GM12873 (cell line): ENCODE measurements around the gene ING5.

Experiments used
- CTCF ChIP-seq: IDR thresholded peaks from 2 replicates; pipeline ENCODE4 v1.5.1; 2012; ENCODE audit warnings: low read depth, mild to moderate bottlenecking, moderate library complexity, low read length, control low read depth; ENCODE audit not compliant: insufficient read depth; ENCODE audit errors: missing control alignments

Gene ING5

GRCh38 chr2:241668839-241669238, 33.0 kb upstream of the ING5 start:
- no peak for TF ChIP-seq CTCF

DNA sequence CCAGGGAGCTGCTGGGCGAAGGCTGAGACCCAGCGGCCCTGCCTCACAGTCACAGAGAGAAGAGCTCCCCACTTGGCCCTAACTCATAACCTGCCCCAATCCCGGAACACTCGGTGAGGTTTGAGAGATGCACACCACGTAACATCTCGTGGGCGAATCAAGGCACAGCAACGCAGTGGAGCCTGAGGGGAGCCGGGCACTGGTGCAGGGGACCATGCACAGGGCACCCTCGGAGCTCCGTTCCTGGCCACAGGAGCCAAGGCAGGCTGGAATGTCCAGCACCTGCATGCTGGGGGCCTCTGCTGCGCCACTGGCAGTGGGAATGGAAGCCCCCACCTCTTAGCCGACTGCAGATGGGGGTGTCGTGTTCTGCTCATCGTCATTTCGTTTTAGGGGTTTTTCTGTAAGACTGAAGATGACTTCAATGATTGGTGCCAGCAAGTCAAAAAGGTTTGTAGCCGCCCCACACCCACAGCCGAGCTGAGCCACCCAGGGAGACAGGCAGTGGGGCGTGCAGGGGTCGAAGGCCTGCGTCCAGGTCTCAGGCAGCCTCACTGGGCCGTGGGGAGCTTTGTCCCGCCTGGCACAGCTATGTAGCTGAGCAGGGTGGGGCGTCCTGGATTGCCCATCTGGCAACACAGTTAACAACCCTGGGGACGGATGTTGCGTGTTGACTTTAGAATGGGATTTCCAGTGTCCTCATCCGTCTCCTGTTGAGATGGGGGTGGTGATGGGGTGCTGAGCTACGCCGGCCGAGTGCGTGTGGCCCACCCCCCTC, 31.3 kb upstream of the ING5 start:
- no peak for TF ChIP-seq CTCF

DNA sequence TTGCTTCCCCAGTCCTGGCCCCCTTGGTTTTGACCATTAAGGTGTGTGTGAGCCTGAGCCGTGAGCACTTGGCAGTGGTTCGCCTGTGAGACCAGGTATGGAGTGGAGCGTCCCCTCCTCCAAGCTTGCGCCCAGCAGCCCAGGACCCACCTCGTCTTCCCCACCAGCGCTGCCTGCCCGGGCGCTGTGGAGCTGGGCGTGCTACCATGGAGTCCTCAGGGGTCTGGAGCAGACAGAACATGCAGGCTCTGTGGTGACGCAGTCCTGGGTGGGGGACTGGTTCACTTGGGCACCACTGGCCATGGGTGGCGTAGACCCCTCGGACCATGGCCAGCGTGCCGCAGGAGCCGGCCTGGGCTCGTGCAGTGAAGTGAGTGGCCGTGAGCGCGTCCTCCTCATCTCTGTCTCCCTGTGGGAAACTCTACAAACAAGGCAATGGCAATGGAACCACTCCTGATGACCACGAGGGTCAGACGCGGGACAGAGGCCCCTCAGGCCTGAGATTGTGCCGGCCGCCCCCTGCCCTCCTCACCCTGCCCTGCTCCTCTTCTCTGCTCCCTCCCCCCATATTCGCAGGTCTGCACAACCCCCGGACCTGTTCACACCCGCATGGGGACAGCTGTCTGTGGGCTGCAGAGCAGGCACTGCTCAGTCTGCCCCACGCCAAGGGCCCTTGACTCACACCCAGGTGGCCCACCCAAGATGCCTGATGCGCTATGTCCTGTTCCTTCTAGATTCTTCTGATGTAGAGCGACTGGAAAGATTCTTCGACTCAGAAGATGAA, 30.2 kb upstream of the ING5 start:
- no peak for TF ChIP-seq CTCF

DNA sequence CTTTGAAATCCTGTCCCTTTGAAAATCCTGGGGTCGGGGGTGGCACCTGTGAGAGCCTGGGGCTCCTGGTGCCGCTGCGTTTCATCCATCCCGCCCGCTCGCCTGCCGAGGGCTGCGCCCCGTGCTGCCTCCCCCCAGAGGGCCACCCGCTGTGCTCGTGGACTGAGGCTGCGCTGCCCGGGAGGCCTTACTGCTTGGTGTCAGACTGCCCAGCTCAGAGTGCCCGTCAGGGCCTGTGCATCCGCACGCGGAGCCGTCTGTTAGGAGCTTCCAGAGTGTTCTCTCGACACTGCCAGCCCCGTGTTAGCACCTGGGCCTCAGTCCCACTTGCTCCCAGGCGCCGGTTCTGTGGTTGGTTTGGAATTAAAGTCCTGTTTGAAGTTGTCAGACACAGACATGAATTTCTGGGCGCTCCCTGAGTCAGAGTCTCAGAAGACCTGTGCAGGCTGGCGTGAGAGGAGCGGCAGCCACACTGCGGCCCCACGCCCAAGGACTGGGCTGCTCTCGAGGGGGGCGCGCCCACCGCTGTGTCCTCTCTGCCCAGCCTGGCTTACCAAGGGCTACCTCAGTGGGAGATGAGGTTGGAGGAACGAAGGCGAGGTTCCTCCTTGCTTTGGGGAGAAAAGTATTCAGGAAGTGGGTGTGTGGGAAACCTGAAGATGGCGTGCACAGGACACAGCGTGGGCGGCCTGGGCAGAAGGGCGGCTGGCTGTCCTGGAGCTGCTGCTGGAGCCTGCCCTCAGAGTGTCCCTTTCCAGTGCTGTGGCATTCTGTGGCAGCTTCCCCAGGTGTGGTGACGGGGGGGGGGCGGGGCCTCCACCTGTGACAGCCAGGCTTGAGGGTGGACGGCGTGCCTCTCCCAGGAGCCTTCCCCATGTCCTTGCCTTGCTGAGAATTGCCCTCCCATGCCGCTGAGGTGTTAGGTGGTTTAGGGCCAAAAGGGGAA, 29.3 kb upstream of the ING5 start:
- no peak for TF ChIP-seq CTCF

DNA sequence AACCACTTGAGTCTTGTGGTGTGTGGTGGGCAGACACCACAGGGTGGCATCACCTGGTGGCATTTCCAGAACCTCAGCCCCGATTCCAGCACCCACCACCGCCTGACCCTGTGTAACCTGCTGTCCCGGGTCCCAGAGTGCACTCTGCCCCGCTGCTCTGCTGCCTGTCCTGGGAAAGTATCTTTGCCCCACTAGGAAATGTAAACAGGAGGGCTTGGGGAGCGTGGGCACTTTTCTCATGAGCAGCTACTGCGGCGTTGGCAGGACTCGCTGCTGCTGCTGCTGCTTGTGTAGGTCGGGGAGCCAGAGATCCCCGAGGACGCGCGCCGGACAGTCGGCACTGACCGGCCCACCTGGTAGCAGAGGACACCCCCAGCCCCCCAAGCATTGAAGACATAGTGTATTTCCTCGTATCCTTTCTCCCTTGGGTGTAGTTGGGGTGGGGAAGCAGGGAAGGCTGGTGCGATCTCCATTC, 28.6 kb upstream of the ING5 start:
- no peak for TF ChIP-seq CTCF

- peak; percentile 7 for TF ChIP-seq CTCF
Observed at GRCh38 chr2:241673797-241674725, 27.8 kb upstream of the ING5 start.
